HEK293T (cell line): ENCODE measurements around the gene MAST3.

ENCODE experiments used
- BHLHE40 ChIP-seq: fragments of 450-650 bp; IDR thresholded peaks from 2 replicates; pipeline ENCODE4 v1.6.1; 2016; ENCODE audit warnings: mild to moderate bottlenecking, moderate library complexity, borderline replicate concordance
- NFRKB ChIP-seq: fragments of 450-650 bp; IDR thresholded peaks from 2 replicates; pipeline ENCODE4 v1.6.1; 2016; ENCODE audit warnings: mild to moderate bottlenecking, moderate library complexity
- TARDBP ChIP-seq: fragments of 450-650 bp; IDR thresholded peaks from 2 replicates; pipeline ENCODE4 v1.6.1; 2016

GRCh38 chr19:18123819-18124218 is 26.2 kb downstream of the MAST3 start:
- TF ChIP-seq TARDBP, result no peak
- no peak for TF ChIP-seq BHLHE40
- no peak for TF ChIP-seq NFRKB
